Ovary (tissue), 3 donors: ENCODE results near the gene CAPZB.

ENCODE experiments used
- CTCF ChIP-seq, 3 donors: fragments of 450-650 bp in 2 of 3; fragments of 200-600 bp in 1 of 3; IDR thresholded peaks; one replicate each; pipeline versions ENCODE4 v1.5.1 to v1.8.0; 2016 to 2022; ENCODE audit warnings: antibody characterized with exemption in 3 of 3, mild to moderate bottlenecking in 1 of 3
- POLR2A ChIP-seq: fragments of 450-650 bp; IDR thresholded peaks from one replicate; pipeline ENCODE4 v1.6.1; 2017; ENCODE audit warnings: antibody characterized with exemption, mild to moderate bottlenecking, moderate library complexity
- donor health status: DM: no; HTN: no; CAD: no.

DNA sequence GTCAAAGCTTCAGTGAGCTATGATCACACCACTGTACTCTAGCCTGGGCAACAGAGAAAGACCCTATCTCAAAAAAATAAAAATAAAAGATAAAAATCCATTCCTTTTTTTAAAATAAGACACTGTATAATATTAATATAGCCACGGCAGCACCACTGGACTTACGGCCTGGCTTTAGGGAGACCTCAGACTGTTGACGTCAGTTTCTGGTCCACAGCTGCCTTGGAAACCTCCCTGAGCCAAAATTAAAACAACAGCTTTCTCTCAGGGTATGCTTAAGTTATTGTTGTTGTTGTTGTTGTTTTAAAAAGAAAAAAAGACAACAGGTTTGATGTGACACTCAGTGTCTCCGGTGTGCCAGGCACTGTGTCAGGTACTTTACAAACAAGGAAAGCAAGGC, 42.0 kb downstream of the CAPZB start:
- TF ChIP-seq CTCF (IDR thresholded peaks at IDR 0.05) (no peak), POLR2A (no peak)
